ENCODE measurements around the gene ODR4. TPM values are rescaled to one million over a fixed set of nuclear protein-coding genes. Genes with fewer than 3 reads are reported as not detected.
"Not testable (repeated sequence)": the region's sequence is repeated elsewhere in the genome, so short reads cannot be mapped to it uniquely, and the experiment has no call there.

The ODR4 gene
- total and polyA plus RNA-seq, 2 experiments from 2014 or later = 9.3 to 25.2 TPM

DNA sequence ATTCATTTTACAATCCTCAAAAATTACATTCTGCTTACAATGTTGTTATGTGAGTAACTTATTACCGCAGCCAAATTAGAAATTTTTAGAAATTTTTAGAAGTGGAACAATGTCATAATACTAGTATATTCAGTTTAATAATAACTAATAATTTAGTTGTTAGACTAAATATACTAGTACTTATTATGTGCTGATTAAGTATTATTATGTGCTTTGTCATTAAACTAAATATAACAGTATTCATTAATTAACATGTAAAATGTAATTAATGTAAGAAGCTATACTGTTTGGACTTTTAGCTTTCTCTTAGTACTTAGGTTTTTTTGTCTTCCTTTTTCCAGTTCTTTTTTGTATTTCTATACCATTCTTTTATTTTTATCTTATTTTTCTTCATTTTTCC, 15.3 kb downstream of the ODR4 start:
- H3K4me3 ChIP-seq = no peak overlapping the region
- H3K36me3 ChIP-seq = peaks cover 69% of the 10 kb centered on the region
- no peak overlapping the region for H3K27ac ChIP-seq

DNA sequence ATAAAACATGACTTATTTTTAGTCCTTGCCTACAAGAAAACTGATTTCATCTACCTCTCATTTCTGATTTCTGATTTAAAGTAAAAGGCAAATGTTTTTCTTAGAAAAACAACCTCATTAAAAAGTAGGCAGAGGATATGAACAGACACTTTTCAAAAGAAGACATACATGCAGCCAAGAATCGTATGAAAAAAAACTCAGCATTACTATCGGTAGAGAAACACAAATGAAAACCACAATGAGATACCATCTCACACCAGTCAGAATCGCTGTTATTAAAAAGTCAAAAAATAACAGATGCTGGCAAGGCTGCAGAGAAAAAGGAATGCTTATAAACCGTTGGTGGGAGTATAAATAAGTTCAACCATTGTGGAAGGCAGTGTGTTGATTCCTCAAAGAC, 16.2 kb downstream of the ODR4 start:
- TF ChIP-seq, protein P1, sequence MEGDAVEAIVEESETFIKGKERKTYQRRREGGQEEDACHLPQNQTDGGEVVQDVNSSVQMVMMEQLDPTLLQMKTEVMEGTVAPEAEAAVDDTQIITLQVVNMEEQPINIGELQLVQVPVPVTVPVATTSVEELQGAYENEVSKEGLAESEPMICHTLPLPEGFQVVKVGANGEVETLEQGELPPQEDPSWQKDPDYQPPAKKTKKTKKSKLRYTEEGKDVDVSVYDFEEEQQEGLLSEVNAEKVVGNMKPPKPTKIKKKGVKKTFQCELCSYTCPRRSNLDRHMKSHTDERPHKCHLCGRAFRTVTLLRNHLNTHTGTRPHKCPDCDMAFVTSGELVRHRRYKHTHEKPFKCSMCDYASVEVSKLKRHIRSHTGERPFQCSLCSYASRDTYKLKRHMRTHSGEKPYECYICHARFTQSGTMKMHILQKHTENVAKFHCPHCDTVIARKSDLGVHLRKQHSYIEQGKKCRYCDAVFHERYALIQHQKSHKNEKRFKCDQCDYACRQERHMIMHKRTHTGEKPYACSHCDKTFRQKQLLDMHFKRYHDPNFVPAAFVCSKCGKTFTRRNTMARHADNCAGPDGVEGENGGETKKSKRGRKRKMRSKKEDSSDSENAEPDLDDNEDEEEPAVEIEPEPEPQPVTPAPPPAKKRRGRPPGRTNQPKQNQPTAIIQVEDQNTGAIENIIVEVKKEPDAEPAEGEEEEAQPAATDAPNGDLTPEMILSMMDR (IDR thresholded peaks at IDR 0.05; ENCODE audit: low read depth, low read length) = no peak
- no peak overlapping the region for H3K4me3 ChIP-seq
- no peak for DNase-seq (ENCODE audit: low read depth in 1 of 2, low spot score in 1 of 2)
- H3K27ac ChIP-seq = no peak overlapping the region
- H3K36me3 ChIP-seq = peaks cover 74% of the 10 kb centered on the region
- no peaks in the 10 kb centered on the region for H3K27me3 ChIP-seq
- H3K4me1 ChIP-seq (ENCODE audit: low read depth) = no peaks in the 10 kb centered on the region
- no peaks in the 10 kb centered on the region for H3K9me3 ChIP-seq (ENCODE audit: low read depth)

More for the DNA sequence above, 15.3 kb downstream of the ODR4 start:
- Histone ChIP-seq H3K9me3 (ENCODE audit: low read depth) (no peaks in the 10 kb centered on the region), H3K4me1 (ENCODE audit: low read depth) (no peaks in the 10 kb centered on the region), H3K27me3 (no peaks in the 10 kb centered on the region)
- no peak for DNase-seq (ENCODE audit: low read depth in 1 of 2, low spot score in 1 of 2)
- TF ChIP-seq, protein P1 (IDR thresholded peaks at IDR 0.05; ENCODE audit: low read depth, low read length) = no peak

DNA sequence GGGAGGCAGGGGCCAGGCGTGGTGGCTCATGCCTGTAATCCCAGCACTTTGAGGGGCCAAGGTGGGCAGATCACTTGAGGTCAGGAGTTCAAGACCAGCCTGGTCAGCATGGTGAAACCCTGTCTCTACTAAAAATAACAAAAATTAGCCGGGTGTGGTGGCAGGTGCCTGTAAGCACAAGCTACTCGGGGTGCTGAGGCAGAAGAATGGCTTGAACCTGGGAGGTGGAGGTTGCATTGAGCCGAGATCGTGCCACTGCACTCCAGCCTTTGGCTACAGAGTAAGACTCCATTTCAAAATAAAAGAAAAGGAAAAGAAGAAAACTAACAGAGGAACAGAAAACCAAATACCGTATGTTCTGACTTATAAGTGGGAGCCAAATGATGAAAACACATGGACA, 17.1 kb downstream of the ODR4 start:
- H3K27ac ChIP-seq; H3K9me3 ChIP-seq (ENCODE audit: low read depth); H3K27me3 ChIP-seq; H3K4me3 ChIP-seq; H3K4me1 ChIP-seq (ENCODE audit: low read depth); DNase-seq (ENCODE audit: low read depth in 1 of 2, low spot score in 1 of 2): not testable (repeated sequence)
- peaks cover 78% of the 10 kb centered on the region for H3K36me3 ChIP-seq

DNA sequence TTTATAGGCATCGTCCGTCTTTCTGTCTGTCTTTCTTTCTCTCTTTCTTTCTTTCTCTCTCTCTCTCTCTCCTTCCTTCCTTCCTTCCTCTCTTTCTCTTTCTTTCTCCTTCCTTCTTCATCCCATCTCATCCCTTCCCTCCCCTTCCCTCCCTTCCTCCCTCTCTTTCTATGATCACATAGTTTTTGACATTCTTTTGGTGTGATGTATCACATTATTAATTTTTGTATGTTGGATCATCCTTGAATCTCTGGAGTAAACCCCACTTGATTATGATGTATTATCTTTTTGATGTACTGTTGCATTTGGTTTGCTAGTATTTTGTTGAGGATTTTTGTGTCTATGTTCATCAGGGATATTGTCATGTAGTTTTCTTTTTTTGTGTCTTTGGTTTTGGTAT, 25.8 kb downstream of the ODR4 start:
- not testable (repeated sequence) for H3K4me1 ChIP-seq (ENCODE audit: low read depth); H3K4me3 ChIP-seq; H3K9me3 ChIP-seq (ENCODE audit: low read depth); H3K27ac ChIP-seq; DNase-seq (ENCODE audit: low read depth in 1 of 2, low spot score in 1 of 2); H3K27me3 ChIP-seq
- H3K36me3 ChIP-seq = peaks cover 48% of the 10 kb centered on the region

DNA sequence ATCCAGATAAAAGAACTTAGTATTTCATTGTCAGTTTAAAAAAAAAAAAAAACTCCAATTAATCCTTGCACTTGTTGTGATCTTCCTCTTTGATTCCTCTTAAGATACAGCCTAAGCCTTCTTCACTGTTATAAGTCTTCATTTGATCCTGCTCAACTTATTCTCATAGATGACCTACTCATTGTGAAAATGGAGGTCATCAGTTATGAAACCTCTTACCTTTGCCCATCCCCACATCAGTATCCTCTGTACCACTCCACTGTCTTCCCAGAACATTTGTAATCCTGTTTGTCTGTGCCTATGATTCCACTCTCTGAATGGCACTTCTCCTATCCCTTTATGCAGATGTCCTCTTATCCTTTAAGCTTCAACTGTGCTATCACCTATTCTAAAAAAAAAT, 28.0 kb downstream of the ODR4 start:
- H3K4me1 ChIP-seq (ENCODE audit: low read depth) = no peaks in the 10 kb centered on the region
- H3K27me3 ChIP-seq = no peaks in the 10 kb centered on the region
- no peak for DNase-seq (ENCODE audit: low read depth in 1 of 2, low spot score in 1 of 2)
- no peak overlapping the region for H3K4me3 ChIP-seq
- H3K9me3 ChIP-seq (ENCODE audit: low read depth) = no peaks in the 10 kb centered on the region
- peaks cover 46% of the 10 kb centered on the region for H3K36me3 ChIP-seq
- TF ChIP-seq, protein P1 (IDR thresholded peaks at IDR 0.05; ENCODE audit: low read depth, low read length) = no peak
- H3K27ac ChIP-seq = no peak overlapping the region

DNA sequence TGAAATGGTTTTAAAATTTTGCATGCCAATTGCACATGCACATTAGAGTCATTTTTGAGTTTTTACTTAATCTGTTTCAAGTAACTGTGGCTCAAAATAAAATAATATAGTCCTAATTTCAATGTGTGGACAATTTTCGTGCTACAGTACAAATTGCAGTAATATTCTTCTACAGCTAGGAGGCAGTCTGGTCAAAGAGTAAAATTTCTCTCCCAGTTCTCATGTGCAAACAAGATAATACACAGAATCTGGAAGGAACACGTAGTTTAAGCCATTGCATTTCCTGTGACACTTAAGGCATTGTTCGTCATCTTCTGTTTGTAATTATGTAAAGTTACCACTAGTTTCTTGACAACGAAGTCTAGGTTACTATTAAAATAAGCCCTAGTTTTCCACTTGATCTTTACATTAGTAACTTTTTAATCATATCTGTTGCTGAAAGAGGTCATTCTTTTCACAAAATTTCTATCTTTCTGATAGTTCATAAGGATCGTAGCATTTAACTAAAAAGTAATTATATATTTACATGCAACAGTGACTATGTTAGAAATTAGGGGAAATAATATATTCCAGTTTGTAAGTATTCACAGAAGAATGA, 28.9 kb downstream of the ODR4 start:
- H3K27me3 ChIP-seq = no peaks in the 10 kb centered on the region
- DNase-seq (ENCODE audit: low read depth in 1 of 2, low spot score in 1 of 2) = peak; percentile 39 to 91
- no peak overlapping the region for H3K4me3 ChIP-seq
- no peaks in the 10 kb centered on the region for H3K9me3 ChIP-seq (ENCODE audit: low read depth)
- TF ChIP-seq, protein P1 (IDR thresholded peaks at IDR 0.05; ENCODE audit: low read depth, low read length) = peak; percentile 79
- H3K4me1 ChIP-seq (ENCODE audit: low read depth) = no peaks in the 10 kb centered on the region
- peaks cover 37% of the 10 kb centered on the region for H3K36me3 ChIP-seq
- no peak overlapping the region for H3K27ac ChIP-seq

DNA sequence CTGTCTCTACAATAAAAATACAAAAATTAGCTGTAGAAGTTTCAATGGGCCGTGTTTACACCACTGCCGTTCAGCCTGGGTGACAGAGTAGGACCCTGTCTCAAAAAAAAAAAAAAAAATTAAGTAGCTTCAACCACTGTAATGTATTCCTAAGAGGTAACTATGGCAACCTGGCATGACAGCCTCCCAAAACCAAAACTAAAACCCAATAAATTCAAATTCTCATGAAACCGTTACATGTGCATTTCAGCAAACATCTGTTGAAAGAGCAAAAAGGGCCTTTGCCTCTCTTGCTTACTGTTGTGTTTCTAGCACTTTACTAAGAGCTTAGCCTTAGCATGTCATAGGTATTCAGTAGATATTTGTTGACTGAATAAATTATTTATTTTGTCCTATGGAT, 33.5 kb downstream of the ODR4 start:
- Histone ChIP-seq H3K4me1 (ENCODE audit: low read depth) (no peaks in the 10 kb centered on the region), H3K4me3 (no peak overlapping the region), H3K36me3 (peaks cover 54% of the 10 kb centered on the region), H3K9me3 (ENCODE audit: low read depth) (no peaks in the 10 kb centered on the region), H3K27ac (no peak overlapping the region), H3K27me3 (no peaks in the 10 kb centered on the region)
- TF ChIP-seq, protein P1 (IDR thresholded peaks at IDR 0.05; ENCODE audit: low read depth, low read length) = no peak
- DNase-seq (ENCODE audit: low read depth in 1 of 2, low spot score in 1 of 2) = no peak
